ENCODE measurements around the gene GRAMD1B.

The GRAMD1B gene

DNA sequence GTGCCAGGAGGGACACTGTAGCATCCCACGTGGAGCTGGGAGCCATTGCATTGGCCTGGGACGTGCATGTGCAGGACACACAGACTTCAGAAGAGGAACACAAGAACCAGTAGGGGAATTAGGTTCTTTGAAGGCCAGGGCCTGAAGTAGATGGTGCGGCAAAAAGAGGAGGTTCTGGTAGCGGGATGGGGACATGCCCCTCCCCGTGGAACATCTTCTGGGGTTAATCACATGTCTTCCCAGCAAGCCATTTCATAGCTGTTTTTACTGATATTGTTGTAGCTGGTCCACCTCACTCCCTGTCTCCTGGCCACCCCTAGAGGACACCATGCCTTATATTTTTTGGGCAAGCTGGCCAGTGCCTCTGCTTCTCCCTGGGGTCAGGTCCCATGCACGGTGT, 150.1 kb downstream of the GRAMD1B start:
- TF ChIP-seq, protein P1, sequence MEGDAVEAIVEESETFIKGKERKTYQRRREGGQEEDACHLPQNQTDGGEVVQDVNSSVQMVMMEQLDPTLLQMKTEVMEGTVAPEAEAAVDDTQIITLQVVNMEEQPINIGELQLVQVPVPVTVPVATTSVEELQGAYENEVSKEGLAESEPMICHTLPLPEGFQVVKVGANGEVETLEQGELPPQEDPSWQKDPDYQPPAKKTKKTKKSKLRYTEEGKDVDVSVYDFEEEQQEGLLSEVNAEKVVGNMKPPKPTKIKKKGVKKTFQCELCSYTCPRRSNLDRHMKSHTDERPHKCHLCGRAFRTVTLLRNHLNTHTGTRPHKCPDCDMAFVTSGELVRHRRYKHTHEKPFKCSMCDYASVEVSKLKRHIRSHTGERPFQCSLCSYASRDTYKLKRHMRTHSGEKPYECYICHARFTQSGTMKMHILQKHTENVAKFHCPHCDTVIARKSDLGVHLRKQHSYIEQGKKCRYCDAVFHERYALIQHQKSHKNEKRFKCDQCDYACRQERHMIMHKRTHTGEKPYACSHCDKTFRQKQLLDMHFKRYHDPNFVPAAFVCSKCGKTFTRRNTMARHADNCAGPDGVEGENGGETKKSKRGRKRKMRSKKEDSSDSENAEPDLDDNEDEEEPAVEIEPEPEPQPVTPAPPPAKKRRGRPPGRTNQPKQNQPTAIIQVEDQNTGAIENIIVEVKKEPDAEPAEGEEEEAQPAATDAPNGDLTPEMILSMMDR (IDR thresholded peaks at IDR 0.05; ENCODE audit: insufficient read depth, low read depth, low read length, missing control alignments): no peak
- H3K4me3 ChIP-seq (ENCODE audit: low read length): no peak overlapping the region
- DNase-seq (ENCODE audit: low read depth): no peak

DNA sequence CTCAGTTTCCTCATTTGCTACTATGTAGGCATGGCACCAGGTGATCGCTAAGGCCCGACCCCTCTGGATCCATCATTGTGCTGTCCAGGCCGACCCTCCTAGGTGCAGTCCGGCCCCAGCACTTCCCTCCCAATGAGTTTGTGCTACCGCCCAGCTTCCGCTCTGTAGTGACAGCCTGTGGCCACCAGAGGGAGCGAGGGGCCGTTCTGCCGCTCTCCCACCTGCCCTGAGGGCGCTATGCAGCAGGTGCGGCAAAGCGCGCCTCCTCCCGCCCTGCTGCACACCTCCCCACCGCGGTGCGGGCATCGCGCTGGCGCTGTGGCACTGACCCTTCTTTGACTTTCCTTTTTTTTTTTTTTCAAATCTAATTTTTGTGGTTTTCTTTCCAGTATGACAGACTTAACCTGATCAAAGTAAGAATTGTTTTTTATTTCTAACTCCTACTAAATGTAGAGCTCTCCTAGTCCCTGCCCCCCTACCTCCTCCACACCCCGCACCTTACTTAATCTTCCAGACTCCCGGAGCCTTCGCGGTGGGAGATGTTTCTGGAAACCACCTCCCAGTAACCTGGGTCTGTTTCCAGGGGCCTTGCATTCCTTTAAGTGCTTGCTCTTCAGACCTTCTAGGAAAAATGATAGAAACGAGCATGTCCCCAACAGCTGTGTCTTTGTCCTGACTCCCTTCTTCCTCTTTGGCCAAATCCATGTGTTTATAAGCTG, 150.6 kb downstream of the GRAMD1B start:
- DNase-seq (ENCODE audit: low read depth): peak; percentile 80
- no peak overlapping the region for H3K4me3 ChIP-seq (ENCODE audit: low read length)
- TF ChIP-seq, protein P1 (IDR thresholded peaks at IDR 0.05; ENCODE audit: insufficient read depth, low read depth, low read length, missing control alignments): peak; percentile 93

DNA sequence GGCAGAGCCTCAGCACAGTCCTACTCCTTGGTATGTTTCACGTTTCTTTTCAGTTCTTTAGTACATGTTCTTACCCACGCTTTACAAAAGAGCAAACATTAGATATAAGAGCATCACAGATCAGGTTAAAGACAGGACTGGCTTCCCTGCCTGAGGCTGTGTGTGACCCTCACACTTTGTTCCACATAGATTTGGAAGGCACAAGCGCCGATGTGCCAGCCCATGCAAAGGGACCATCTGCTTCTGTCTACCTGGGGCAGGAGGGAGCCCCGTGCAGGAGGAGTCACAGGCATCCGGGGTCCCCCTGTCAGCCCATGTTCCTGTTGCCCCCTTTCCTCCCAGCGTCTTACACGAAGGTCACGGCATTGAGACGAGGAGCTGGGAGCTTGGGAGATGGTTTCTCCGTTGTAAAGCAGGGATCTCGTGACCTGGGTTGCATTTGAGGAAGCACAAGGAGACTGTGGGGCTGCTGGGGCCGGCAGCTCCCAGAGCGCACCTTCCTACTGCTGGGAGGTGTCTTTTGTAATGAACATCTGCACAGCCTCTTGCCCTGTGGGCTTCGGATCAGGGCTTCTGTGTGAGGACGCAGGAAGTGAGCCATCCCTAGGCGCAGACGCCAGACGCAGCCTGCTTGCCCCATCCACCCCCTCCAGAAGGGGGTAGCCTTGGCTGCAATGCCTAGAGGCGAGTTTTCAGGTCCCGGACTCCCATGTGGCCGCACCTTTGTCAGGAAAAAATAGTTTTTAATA, 151.8 kb downstream of the GRAMD1B start:
- no peak overlapping the region for H3K4me3 ChIP-seq (ENCODE audit: low read length)
- no peak for DNase-seq (ENCODE audit: low read depth)
- TF ChIP-seq, protein P1 (IDR thresholded peaks at IDR 0.05; ENCODE audit: insufficient read depth, low read depth, low read length, missing control alignments): no peak

DNA sequence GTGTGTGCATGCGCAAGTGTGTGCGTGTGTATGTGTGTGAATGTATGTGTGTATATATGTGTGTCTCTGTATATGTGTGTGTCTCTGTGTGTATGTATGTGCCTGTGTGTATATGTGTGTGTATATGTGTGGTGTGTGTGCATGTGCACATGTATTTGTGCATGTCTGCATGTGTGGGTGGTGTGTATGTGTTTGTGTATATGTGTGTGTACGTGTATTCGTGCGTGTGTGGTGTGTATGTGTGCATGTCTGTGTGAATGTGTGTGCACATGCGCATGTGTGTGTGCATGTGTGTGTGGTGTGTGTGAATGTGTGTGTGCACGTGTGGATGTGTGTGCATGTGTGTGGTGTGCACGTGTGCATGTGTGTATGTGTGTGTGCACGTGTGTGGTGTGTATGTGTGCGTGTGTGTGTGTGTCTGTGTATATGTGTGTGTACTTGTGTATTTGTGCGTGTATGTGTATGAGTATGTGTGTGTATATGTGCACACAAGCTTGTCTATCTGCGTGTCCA, 153.0 kb downstream of the GRAMD1B start:
- TF ChIP-seq, protein P1 (IDR thresholded peaks at IDR 0.05; ENCODE audit: insufficient read depth, low read depth, low read length, missing control alignments): no peak
- DNase-seq (ENCODE audit: low read depth): no peak
- no peak overlapping the region for H3K4me3 ChIP-seq (ENCODE audit: low read length)

DNA sequence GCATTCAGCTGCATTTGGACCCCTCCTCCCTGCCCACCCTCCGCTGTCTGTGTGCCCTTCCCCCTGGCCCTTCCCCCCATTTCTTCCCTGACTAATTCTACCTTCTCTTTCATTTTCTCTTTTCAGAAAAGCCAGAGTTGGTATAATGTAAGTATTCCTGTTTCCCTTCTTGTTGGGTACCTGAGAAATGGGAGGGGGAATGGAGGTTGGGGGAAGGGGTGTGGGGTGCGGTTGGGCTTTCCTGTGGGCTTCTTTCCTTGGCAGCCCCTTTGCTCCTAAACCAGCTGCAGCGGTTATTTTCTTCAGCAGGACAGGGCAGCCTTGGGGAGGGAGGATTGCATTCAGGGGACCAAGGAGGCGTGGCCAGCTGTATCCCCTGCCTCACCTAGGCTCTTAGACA, 154.1 kb downstream of the GRAMD1B start:
- no peak for DNase-seq (ENCODE audit: low read depth)
- H3K4me3 ChIP-seq (ENCODE audit: low read length): no peak overlapping the region
- TF ChIP-seq, protein P1 (IDR thresholded peaks at IDR 0.05; ENCODE audit: insufficient read depth, low read depth, low read length, missing control alignments): no peak

DNA sequence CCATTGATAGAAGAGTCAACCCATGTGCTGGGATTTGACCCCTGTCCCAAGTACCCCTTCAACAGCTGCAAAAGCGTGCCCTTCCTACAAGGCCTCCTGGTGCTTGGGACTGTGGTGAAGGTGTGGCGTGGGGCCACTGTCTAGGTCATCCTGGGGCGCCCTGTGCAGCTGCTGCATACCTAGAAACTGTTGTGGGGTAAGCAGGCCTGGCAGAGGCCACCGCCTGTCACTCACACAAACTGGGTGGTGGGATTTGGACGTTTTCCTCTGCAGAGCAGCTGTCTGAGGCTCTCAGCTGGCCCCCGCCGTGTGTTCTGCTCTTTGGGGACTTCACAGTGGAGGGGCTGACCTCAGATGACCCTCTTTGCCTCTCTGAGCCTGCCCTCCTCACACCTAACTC, 154.7 kb downstream of the GRAMD1B start:
- DNase-seq (ENCODE audit: low read depth): no peak
- no peak overlapping the region for H3K4me3 ChIP-seq (ENCODE audit: low read length)
- TF ChIP-seq, protein P1 (IDR thresholded peaks at IDR 0.05; ENCODE audit: insufficient read depth, low read depth, low read length, missing control alignments): no peak

Data from epithelial cell of esophagus (primary cell).